GM18505 (cell line): ENCODE measurements around the gene TRIML1.

Source experiments
- ATAC-seq: cut with Tn5 transposase; IDR thresholded peaks from one replicate; pipeline ENCODE4 v1.9.1; 2021; ENCODE audit not compliant: unreplicated experiment
- POLR2A ChIP-seq: IDR thresholded peaks from 4 replicates; pipeline ENCODE4 v1.6.1; 2011; ENCODE audit warnings: borderline replicate concordance; ENCODE audit not compliant: insufficient read depth, insufficient read length; ENCODE audit errors: extremely low read depth

Gene TRIML1

DNA sequence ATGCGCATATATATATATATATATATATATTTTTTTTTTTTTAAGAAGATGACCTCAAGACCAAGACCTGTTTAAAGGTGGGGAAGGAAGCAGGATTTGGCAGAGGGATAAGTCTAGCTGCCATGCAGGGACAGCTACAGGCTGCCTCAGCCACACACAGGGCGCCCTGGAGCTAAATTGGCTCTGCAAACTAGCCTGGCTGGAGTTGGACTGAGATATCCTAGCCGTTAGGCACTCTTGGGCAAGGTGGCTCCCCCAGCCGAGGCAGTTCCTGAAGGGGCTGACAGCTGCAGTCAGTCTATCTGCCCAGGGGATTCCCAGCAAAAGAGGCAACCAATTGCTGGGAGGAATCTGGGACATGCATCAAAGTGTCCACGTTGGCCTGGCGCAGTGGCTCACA, 21.9 kb downstream of the TRIML1 start:
- ATAC-seq = no peak
- no peak for TF ChIP-seq POLR2A

DNA sequence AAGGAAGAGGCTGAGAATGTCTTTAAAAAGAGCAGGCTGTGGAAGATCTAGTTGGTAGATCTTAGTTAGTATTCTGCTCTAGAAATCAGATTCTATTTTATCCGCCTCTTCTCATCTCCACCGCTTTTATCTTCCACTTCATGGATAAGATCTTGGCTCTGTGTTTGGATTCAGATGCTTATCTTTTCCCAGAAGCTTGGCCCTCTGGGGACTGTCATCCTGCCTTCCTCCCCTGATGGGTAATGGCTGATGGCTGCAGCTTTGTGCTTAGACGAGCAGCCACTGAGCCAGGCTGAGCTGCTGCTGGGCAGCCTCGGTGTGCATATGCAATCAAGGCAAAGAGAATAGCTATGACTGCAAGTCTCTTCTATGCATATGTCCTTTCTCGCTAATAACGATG, 23.5 kb downstream of the TRIML1 start:
- no peak for TF ChIP-seq POLR2A
- ATAC-seq = no peak

DNA sequence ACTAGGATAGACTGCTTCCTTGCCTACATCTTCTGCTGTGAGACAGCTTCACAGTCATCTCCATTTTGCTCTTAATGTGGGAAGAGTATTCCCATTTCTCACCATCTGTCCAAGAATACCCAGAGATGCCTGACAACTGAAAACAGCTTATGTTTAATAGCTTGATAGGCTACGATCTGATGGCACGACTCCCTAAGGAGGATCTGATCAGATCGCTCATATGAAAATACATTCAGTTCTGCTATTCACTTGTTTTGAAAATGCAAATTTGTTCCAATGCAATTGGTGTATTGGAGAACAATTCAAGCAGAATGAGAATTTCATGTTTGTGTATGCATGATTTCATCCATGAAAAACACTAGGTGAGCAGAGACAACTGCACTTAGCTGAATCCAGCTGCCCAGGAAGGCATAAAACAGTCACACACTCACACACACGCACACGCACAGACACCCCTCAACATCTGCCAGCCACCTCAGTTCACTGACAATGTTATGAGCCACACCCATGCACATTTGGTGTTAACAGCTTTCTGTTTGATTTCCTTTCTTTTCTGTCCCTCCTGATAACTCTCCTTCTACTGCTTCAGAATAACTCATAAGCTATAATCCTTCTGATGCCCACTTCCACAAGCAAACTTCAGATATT, 29.6 kb downstream of the TRIML1 start:
- no peak for ATAC-seq

DNA sequence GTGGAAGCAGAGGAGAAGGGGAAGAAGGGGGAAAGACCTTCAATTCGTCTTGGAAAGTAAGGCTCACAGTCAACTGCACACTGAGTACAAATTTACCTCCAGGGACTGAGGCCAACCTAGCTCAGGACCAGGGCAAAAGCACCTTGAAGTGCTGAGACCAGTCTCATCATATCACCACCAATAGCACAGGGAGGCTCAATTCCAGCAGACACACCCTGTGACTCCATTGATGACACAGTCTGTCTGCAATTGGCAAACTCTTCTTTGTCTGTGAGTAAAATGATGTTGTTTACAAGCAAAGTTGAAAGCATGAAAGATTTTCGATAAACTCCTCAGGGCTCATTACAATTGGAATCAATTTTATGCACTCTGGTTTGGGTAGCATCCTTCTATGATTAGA, 32.3 kb downstream of the TRIML1 start:
- no peak for TF ChIP-seq POLR2A
- ATAC-seq = no peak

More for the DNA sequence above, 29.6 kb downstream of the TRIML1 start:
- TF ChIP-seq POLR2A = no peak

GRCh38 chr4:188175288-188175687, 36.0 kb downstream of the TRIML1 start:
- ATAC-seq = no peak
- no peak for TF ChIP-seq POLR2A

DNA sequence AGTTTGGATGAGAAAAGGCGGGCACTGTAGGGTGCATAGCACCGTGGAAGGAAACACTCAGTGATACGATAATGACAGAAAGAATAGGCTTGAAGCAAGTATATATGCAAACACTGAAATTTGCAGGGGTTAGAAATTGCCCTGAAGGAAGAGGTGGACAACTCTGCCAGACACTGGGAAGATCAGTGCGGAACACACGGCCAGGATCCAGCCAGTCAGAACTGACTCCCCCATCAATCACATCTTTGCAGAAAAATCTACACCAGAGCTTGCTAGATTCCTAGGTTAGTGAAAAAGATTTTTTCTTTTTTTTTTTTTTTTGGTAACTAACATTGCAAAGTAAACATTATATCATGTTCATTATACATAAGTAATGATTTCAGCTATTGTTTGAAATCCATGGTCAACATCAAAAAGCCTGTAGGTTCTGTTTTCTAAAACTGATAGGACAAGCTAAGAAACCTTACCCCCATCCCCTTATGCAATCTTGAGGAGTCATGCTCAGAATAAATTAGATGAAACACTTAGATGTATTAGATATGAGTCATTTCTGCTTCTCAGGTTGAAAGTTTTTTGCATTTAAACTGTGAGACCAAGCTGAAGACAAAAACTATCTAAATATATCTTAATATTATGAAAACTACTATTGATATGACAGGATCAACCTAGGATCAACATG, 38.9 kb downstream of the TRIML1 start:
- no peak for TF ChIP-seq POLR2A
- no peak for ATAC-seq

DNA sequence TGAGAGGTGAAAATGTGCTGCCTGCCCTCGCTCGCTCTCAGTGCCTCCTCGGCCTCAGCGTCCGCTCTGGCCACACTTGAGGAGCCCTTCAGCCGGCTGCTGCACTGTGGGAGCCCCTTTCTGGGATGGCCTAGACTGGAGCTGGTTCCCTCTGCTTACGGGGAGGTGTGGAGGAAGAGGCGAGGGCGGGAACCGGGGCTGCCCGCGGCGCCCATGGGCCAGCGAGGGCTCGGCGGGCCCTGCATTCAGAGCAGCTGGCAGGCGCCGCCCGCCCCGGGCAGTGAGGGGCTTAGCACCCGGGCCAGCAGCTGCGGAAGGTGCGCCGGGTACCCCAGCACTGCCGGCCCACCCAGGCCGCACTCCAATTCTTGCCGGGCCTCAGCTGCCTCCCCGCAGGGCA, 39.6 kb downstream of the TRIML1 start:
- no peak for TF ChIP-seq POLR2A
- no peak for ATAC-seq

DNA sequence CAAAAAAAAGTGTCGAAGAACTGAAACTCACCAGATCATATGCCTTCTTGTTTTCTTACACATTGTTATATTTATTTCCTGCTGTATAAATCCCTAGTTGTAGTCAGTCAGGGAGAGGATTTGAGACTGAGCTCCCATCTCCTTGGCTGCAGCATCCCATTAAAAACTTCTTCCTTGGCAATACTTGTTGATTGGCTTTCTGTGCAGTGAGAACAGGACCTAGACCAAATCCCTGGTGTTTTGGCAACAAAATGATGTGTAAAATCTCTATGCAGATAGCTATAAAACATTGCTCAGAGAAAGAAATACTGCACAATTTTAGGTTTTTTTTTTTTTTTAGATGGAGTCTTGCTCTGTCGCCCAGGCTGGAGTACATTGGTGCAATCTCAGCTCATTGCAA, 47.9 kb downstream of the TRIML1 start:
- no peak for TF ChIP-seq POLR2A
- ATAC-seq = no peak

DNA sequence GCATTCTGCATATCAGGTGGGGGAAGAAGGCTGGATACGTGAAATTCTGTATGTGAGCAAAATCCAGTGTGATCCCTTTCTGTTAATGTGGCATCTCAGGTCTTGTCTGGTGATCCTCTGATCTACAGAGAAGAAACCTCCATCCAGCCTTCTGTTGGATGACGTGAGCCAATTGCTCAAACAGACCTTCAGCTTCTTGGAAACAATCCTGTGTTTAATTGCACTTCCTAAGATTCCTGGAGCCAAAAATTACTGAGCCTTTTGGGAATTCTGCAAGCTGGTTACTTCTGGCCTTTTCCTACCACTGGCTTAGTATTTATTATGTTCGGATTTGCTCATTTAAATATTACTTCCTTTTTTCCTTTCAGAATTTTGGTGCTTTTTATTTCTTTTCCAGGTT, 51.2 kb downstream of the TRIML1 start:
- no peak for ATAC-seq
- no peak for TF ChIP-seq POLR2A

DNA sequence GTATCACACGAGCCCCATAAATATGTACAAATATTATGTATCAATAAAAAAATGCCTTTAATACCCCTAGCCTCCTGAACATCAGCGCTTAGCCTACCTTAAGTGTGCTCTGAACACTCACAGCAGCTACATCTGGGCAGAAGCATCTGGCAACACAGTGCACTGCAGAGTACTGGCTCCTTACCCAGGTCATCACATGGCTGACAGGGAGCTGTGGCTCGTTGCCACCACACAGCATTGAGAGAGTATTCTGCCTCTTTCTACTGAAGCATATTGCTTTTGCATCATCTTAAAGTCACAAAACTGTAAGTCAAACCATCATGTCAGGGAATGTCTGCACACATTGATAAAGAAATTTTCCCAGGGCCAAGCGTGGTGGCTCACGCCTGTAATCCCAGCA, 55.2 kb downstream of the TRIML1 start:
- no peak for TF ChIP-seq POLR2A
- ATAC-seq = no peak

- no peak for TF ChIP-seq POLR2A
Measured at GRCh38 chr4:188195389-188195985, 56.2 kb downstream of the TRIML1 start.

GRCh38 chr4:188196134-188196735, 57.0 kb downstream of the TRIML1 start:
- ATAC-seq = no peak
- no peak for TF ChIP-seq POLR2A

More at GRCh38 chr4:188195389-188195985, 56.2 kb downstream of the TRIML1 start:
- no peak for ATAC-seq
